ENCODE measurements around the gene TAF1L. TPM values are rescaled to one million over a fixed set of nuclear protein-coding genes. Genes with fewer than 3 reads are reported as not detected.
A peak's percentile ranks its signal among the peaks of the same experiment; 100 is the strongest.

The TAF1L gene
- total and polyA plus RNA-seq, 11 donors, result 0.07 TPM; not detected in 10

- TF ChIP-seq, protein P1, sequence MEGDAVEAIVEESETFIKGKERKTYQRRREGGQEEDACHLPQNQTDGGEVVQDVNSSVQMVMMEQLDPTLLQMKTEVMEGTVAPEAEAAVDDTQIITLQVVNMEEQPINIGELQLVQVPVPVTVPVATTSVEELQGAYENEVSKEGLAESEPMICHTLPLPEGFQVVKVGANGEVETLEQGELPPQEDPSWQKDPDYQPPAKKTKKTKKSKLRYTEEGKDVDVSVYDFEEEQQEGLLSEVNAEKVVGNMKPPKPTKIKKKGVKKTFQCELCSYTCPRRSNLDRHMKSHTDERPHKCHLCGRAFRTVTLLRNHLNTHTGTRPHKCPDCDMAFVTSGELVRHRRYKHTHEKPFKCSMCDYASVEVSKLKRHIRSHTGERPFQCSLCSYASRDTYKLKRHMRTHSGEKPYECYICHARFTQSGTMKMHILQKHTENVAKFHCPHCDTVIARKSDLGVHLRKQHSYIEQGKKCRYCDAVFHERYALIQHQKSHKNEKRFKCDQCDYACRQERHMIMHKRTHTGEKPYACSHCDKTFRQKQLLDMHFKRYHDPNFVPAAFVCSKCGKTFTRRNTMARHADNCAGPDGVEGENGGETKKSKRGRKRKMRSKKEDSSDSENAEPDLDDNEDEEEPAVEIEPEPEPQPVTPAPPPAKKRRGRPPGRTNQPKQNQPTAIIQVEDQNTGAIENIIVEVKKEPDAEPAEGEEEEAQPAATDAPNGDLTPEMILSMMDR (IDR thresholded peaks at IDR 0.05), result no peak
- no peak for TF ChIP-seq POLR2A (IDR thresholded peaks at IDR 0.05)
- intact Hi-C loops (cut with DNase I), result no loop called here
Observed at GRCh38 chr9:32590898-32591297, 44.6 kb downstream of the TAF1L start.

DNA sequence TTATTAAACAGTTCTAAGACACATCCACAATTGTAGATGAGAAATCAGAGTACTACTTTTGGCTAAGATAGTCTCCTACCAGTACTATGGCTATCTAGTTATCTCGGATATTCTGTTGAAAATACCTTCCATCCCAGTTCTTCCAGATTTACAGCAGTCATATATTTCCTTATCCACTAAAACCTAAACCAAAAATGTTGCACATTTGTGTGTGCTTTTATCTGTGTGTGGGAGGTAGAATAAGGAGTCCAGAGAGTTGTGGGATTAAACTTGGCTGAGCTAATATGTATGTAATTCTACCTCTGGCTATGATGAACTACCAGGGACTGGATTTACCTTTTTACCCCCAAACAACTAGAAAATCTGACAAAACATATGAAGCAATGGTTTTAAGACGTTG is 45.0 kb downstream of the TAF1L start:
- no peak for TF ChIP-seq POLR2A (IDR thresholded peaks at IDR 0.05)
- TF ChIP-seq, protein P1 (IDR thresholded peaks at IDR 0.05), result no peak
- intact Hi-C loops (cut with DNase I), result no loop called here
- Histone ChIP-seq H3K4me3 (no peak overlapping the region), H3K27ac (no peak overlapping the region), H3K36me3 (no peaks in the 10 kb centered on the region), H3K9me3 (no peaks in the 10 kb centered on the region), H3K27me3 (peaks cover 0 to 7% (median 0%) of the 10 kb centered on the region in 9 donors), H3K4me1 (no peaks in the 10 kb centered on the region)
- DNase-seq (no peak), ATAC-seq (no peak)
- 33 to 60% (median 43%) methylated on average over 2 of the region's 2 CpGs for WGBS, 4 donors

More at GRCh38 chr9:32590898-32591297, 44.6 kb downstream of the TAF1L start:
- Histone ChIP-seq H3K27ac (no peak overlapping the region), H3K27me3 (peaks cover 0 to 7% (median 0%) of the 10 kb centered on the region in 9 donors), H3K4me1 (peaks cover 0 to 3% (median 0%) of the 10 kb centered on the region in 12 donors), H3K4me3 (no peak overlapping the region), H3K36me3 (no peaks in the 10 kb centered on the region), H3K9me3 (no peaks in the 10 kb centered on the region)
- WGBS, 4 donors, result 61 to 70% (median 62%) methylated on average over 1 of the region's 1 CpG
- no peak for ATAC-seq
- no peak for DNase-seq

GRCh38 chr9:32589083-32589723 is 46.3 kb downstream of the TAF1L start:
- WGBS, 4 donors, result 45 to 52% (median 48%) methylated on average over 6 of the region's 6 CpGs
- TF ChIP-seq, protein P1 (IDR thresholded peaks at IDR 0.05), result peak in 11 of 12 donors; percentile 21 to 59 (median 43)
- no peak for TF ChIP-seq POLR2A (IDR thresholded peaks at IDR 0.05)
- H3K4me1 ChIP-seq, result no peaks in the 10 kb centered on the region
- H3K27ac ChIP-seq, result no peak overlapping the region
- no peak overlapping the region for H3K4me3 ChIP-seq
- intact Hi-C loops (cut with DNase I), result loop anchor here in 7 of 10 donors (2.0 to 5.0 kb wide), 3 partner anchors 378 to 380 kb away; no protein-coding TSS in a partner anchor
- no peak for ATAC-seq
- H3K36me3 ChIP-seq, result no peaks in the 10 kb centered on the region
- DNase-seq, result no peak
- H3K27me3 ChIP-seq, result peaks cover 0 to 8% (median 0%) of the 10 kb centered on the region in 9 donors
- H3K9me3 ChIP-seq, result no peaks in the 10 kb centered on the region

DNA sequence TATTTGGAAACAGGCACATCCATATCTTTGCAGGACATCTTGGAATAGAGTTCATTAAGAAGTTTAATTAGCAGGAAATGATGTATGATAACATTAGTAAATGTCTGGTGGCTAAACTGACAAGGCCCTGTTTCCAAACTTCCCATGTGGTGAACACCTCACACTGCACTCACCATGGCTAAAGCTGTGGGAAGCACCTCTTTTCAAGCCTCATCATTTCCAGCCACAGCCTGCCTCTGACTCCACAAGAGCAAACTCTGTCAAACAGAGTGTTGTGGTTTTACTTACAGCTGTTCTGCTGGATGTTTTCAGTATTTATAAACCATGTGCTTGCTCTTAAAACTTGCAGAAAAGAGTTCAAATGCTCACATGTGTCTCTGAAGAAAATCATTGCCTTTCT is 47.6 kb downstream of the TAF1L start:
- DNase-seq (no peak), ATAC-seq (no peak)
- Histone ChIP-seq H3K36me3 (no peaks in the 10 kb centered on the region), H3K27me3 (peaks cover 0 to 8% (median 0%) of the 10 kb centered on the region in 9 donors), H3K27ac (no peak overlapping the region), H3K4me3 (no peak overlapping the region), H3K9me3 (no peaks in the 10 kb centered on the region), H3K4me1 (no peaks in the 10 kb centered on the region)
- intact Hi-C loops (cut with DNase I), result loop anchor here in 8 of 10 donors (2.0 to 5.0 kb wide), 3 partner anchors 379 to 381 kb away; no protein-coding TSS in a partner anchor
- TF ChIP-seq, protein P1 (IDR thresholded peaks at IDR 0.05), result no peak
- TF ChIP-seq POLR2A (IDR thresholded peaks at IDR 0.05), result no peak

Measured in heart left ventricle (tissue), 16 donors.